ENCODE data around the gene RPS27A. TPM values are rescaled to one million over a fixed set of nuclear protein-coding genes. Genes with fewer than 3 reads are reported as not detected.

RPS27A gene
- total and polyA plus RNA-seq, 9 of the 15 experiments (the other 6 are each of a cell fraction or from before 2014, with no cell fraction given): 1,383 to 3,282 (median 2,242) TPM

GRCh38 chr2:55282110-55282917 is 49.8 kb downstream of the RPS27A start (continued):
- TF ChIP-seq UBTF (IDR thresholded peaks at IDR 0.05; ENCODE audit: borderline replicate concordance in 1 of 2, low read depth in 2 of 2, low read length in 2 of 2) (peak; percentile 94 to 99), YBX1 (IDR thresholded peaks at IDR 0.05) (no peak), BDP1 (IDR thresholded peaks at IDR 0.05; ENCODE audit: insufficient read depth, insufficient read length) (no peak), TRIM24 (IDR thresholded peaks at IDR 0.05) (no peak), ZNF696 (CRISPR knock-in tag; conservative IDR thresholded peaks at IDR 0.05) (no peak), FOXJ2 (tag; IDR thresholded peaks at IDR 0.05) (no peak), CEBPZ (IDR thresholded peaks at IDR 0.05; ENCODE audit: borderline replicate concordance, low read depth, low read length) (no peak), TRIM28 (IDR thresholded peaks at IDR 0.05) (no peak), PYGO2 (tag; IDR thresholded peaks at IDR 0.05) (no peak), ELF2 (CRISPR knock-in tag; IDR thresholded peaks at IDR 0.05) (peak; percentile 73; the same call in 1 of the 2 replicates), ZNF282 (CRISPR knock-in tag; IDR thresholded peaks at IDR 0.05) (no peak), LCOR (CRISPR knock-in tag; IDR thresholded peaks at IDR 0.05) (peak; percentile 87), ZNF444 (CRISPR knock-in tag; IDR thresholded peaks at IDR 0.05) (0 out of 2 replicates have a peak, but pooled peaks have one; percentile 20), EHMT2 (IDR thresholded peaks at IDR 0.05) (no peak), ZNF146 (CRISPR knock-in tag; IDR thresholded peaks at IDR 0.05; ENCODE audit: unreplicated experiment) (no peak), ZBTB9 (CRISPR knock-in tag; IDR thresholded peaks at IDR 0.05) (peak; percentile 72; the same call in 1 of the 2 replicates), GABPB1 (CRISPR knock-in tag; IDR thresholded peaks at IDR 0.05) (peak; percentile 72), SRSF9 (IDR thresholded peaks at IDR 0.05; ENCODE audit: borderline replicate concordance, low read depth, low read length) (no peak), FUS (optimal IDR thresholded peaks at IDR 0.05; ENCODE audit: low read depth, low read length) (no peak), SIN3B (IDR thresholded peaks at IDR 0.05; ENCODE audit: low read depth) (peak; percentile 63; the same call in 1 of the 2 replicates), USF2 (CRISPR knock-in tag; IDR thresholded peaks at IDR 0.05) (no peak)
